Naive thymus-derived CD4-positive, alpha-beta T cell (primary cell): Measurements from ENCODE around the gene PXN. TPM values are rescaled to one million over a fixed set of nuclear protein-coding genes. Genes with fewer than 3 reads are reported as not detected.
A peak's percentile ranks its signal among the peaks of the same experiment; 100 is the strongest.
"Not testable (repeated sequence)": the region's sequence is repeated elsewhere in the genome, so short reads cannot be mapped to it uniquely, and the experiment has no call there.

Experiments used
- ATAC-seq: fragments of 150-1000 bp; cut with Tn5 transposase; 2 replicates; pipeline ENCODE4 v1.10.0; 2021; ENCODE audit warnings: mild to moderate bottlenecking, moderate library complexity
- CTCF ChIA-PET: fragments of 350-600 bp; sonication (Branson Sonifier 250); formaldehyde crosslinking; loops from one replicate; lab custom pipeline; 2021; ENCODE audit warnings: antibody characterized with exemption; lab: Charles Lee
- POLR2A ChIA-PET: fragments of 350-600 bp; sonication (Branson Sonifier 250); formaldehyde crosslinking; loops from one replicate; lab custom pipeline; 2021; ENCODE audit warnings: antibody characterized with exemption, inconsistent platforms; lab: Charles Lee
- DNase-seq, 9 donors: peaks; one replicate each; pipeline versions ENCODE4 v3.0.0 to v3.0.0-alpha.2; 2020 to 2022; ENCODE audit warnings: mixed read lengths in 1 of 9
- H3K27ac ChIP-seq: one replicate; pipeline ENCODE4 v1.7.0; 2013; ENCODE audit warnings: mild to moderate bottlenecking, low read depth, low read length, moderate library complexity
- H3K27me3 ChIP-seq, 2 donors: one replicate each; pipeline ENCODE4 v1.7.0; 2013; ENCODE audit warnings: low read length in 2 of 2, mild to moderate bottlenecking in 2 of 2, moderate library complexity in 2 of 2; ENCODE audit not compliant: control insufficient read depth in 2 of 2, insufficient read depth in 2 of 2
- H3K36me3 ChIP-seq, 3 experiments: 1 replicate in 2 of 3; 2 replicates in 1 of 3; pipeline ENCODE4 v1.7.0; 2013; ENCODE audit warnings: low read length in 3 of 3, mild to moderate bottlenecking in 3 of 3, moderate library complexity in 1 of 3; ENCODE audit not compliant: insufficient read depth in 3 of 3, control insufficient read depth in 2 of 3
- H3K4me1 ChIP-seq, 2 donors: one replicate each; pipeline ENCODE4 v1.7.0; 2013; ENCODE audit warnings: low read length in 2 of 2, mild to moderate bottlenecking in 2 of 2, moderate library complexity in 1 of 2; ENCODE audit not compliant: control insufficient read depth in 2 of 2, insufficient read depth in 2 of 2
- H3K4me3 ChIP-seq: 2 replicates; pipeline ENCODE4 v1.7.0; 2013; ENCODE audit warnings: mild to moderate bottlenecking, low read length
- H3K9me3 ChIP-seq, 3 experiments: 1 replicate in 2 of 3; 2 replicates in 1 of 3; pipeline ENCODE4 v1.7.0; 2013; ENCODE audit warnings: low read length in 3 of 3; ENCODE audit not compliant: control insufficient read depth in 2 of 3
- H3K27ac Mint-ChIP-seq, 9 donors: one replicate each; pipeline ENCODE4 v1.8.0; 2020 to 2022; ENCODE audit warnings: mixed read lengths in 9 of 9, mild to moderate bottlenecking in 8 of 9, moderate library complexity in 5 of 9, inconsistent platforms in 2 of 9
- H3K27me3 Mint-ChIP-seq, 5 donors: one replicate each; pipeline ENCODE4 v1.8.0; 2021 to 2022; ENCODE audit warnings: mixed read lengths in 5 of 5, mild to moderate bottlenecking in 1 of 5
- H3K36me3 Mint-ChIP-seq, 5 donors: one replicate each; pipeline ENCODE4 v1.8.0; 2020 to 2022; ENCODE audit warnings: mixed read lengths in 5 of 5, mild to moderate bottlenecking in 3 of 5, inconsistent platforms in 1 of 5
- H3K4me1 Mint-ChIP-seq, 7 donors: one replicate each; pipeline ENCODE4 v1.8.0; 2020 to 2022; ENCODE audit warnings: mixed read lengths in 7 of 7, mild to moderate bottlenecking in 3 of 7, inconsistent platforms in 1 of 7
- H3K4me3 Mint-ChIP-seq, 10 donors: one replicate each; pipeline ENCODE4 v1.8.0; 2020 to 2022; ENCODE audit warnings: mild to moderate bottlenecking in 10 of 10, mixed read lengths in 10 of 10, moderate library complexity in 6 of 10, inconsistent platforms in 2 of 10
- H3K9me3 Mint-ChIP-seq, 11 donors: one replicate each; pipeline ENCODE4 v1.8.0; 2020 to 2022; ENCODE audit warnings: mixed read lengths in 11 of 11, mild to moderate bottlenecking in 4 of 11, inconsistent platforms in 1 of 11, moderate library complexity in 1 of 11
- intact Hi-C, 2 donors: fragments of 100-400 bp; cut with micrococcal nuclease; formaldehyde crosslinking; loops; one replicate each; pipeline ENCODE4 v1.15.1; 2023
- polyA plus RNA-seq, 2 donors: library from polyadenylated mRNA; unstranded; fragments of 300-500 nt; fragmentation: Illumina TruSeq; gene quantifications; one replicate each; pipeline ENCODE4 v1.2.3, GENCODE V29; 2021
- total RNA-seq, 6 experiments: library from RNA in 5 of 6; stranded (reverse) in 5 of 6; gene quantifications; 1 replicate in 5 of 6; 2 replicates in 1 of 6; pipeline ENCODE4 v1.2.3 and lab custom pipeline; 2021 to 2026

Gene PXN
- total and polyA plus RNA-seq, 7 experiments from 2014 or later = 84.3 to 202 (median 114) TPM

GRCh38 chr12:120197542-120197887 lies 68.0 kb downstream of the PXN start:
- no peaks in the 10 kb centered on the region for H3K9me3 ChIP-seq
- ATAC-seq (no peak), DNase-seq (no peak)
- Mint-ChIP-seq H3K9me3 (peaks cover 0 to 6% (median 0%) of the 10 kb centered on the region in 11 donors), H3K27me3 (no peaks in the 10 kb centered on the region), H3K4me1 (peaks cover 29 to 65% (median 48%) of the 10 kb centered on the region in 7 donors), H3K27ac (peak overlapping the region in 3 of 9 donors; percentile 31 to 64 (median 45)), H3K36me3 (peaks cover 0 to 38% (median 13%) of the 10 kb centered on the region in 5 donors), H3K4me3 (peak overlapping the region in 1 of 10 donors; percentile 61)
- ChIA-PET POLR2A (interaction anchor here (0.7 to 10.5 kb wide), 7 partner anchors 9 to 273 kb away, joined by 3 to 182 read pairs (median 4); partner anchors contain the start of genes RAB35, RNU4-1 and RNU4-2), CTCF (no interaction called here)
- peaks cover 30 to 32% of the 10 kb centered on the region in 2 donors for H3K4me1 ChIP-seq
- no peak overlapping the region for H3K4me3 ChIP-seq
- no peak overlapping the region for H3K27ac ChIP-seq
- H3K36me3 ChIP-seq = peaks cover 21 to 46% (median 30%) of the 10 kb centered on the region in 3 experiments
- H3K27me3 ChIP-seq = no peaks in the 10 kb centered on the region
- intact Hi-C loops = loop anchor here in 1 of 2 donors (5.0 kb wide), 1 partner anchor 515 kb away; no protein-coding TSS in a partner anchor

- Mint-ChIP-seq H3K4me1 (peaks cover 28 to 62% (median 47%) of the 10 kb centered on the region in 7 donors), H3K4me3 (peak overlapping the region in 5 of 10 donors; percentile 13 to 61 (median 21)), H3K27ac (peak overlapping the region in 7 of 9 donors; percentile 8 to 73 (median 52)), H3K36me3 (peaks cover 0 to 38% (median 13%) of the 10 kb centered on the region in 5 donors)
- H3K27me3 ChIP-seq, H3K9me3 Mint-ChIP-seq, DNase-seq, CTCF ChIA-PET, H3K4me3 ChIP-seq, H3K9me3 ChIP-seq, ATAC-seq, H3K27ac ChIP-seq, H3K27me3 Mint-ChIP-seq: not testable (repeated sequence)
- POLR2A ChIA-PET = interaction anchor here (0.7 to 10.5 kb wide), 9 partner anchors 8 to 273 kb away, joined by 3 to 182 read pairs (median 4); partner anchors contain the start of genes RAB35, RNU4-1 and RNU4-2
- Histone ChIP-seq H3K36me3 (peaks cover 21 to 46% (median 30%) of the 10 kb centered on the region in 3 experiments), H3K4me1 (peaks cover 26 to 32% of the 10 kb centered on the region in 2 donors)
- intact Hi-C loops = loop anchor here in 1 of 2 donors (5.0 kb wide), 1 partner anchor 515 kb away; no protein-coding TSS in a partner anchor
Observed at GRCh38 chr12:120196817-120197541, 68.6 kb downstream of the PXN start.

DNA sequence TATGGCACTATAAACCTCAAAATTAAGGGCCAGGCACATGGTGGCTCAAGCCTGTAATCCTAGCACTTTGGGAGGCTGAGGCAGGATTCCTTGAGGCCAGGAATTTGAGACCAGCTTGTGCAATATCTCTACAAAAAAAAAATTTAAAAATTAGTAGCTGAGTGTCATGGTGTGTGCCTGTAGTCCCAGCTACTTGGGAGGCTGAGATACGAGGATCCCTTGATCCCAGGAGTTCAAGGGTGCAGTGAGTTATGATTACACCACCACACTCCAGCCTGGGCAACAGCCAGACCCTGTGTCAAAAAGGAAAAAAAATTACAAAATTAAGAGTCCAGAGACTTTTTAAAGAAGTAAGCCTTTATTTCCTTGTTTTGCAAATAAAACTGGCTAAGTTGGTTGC lies 69.2 kb downstream of the PXN start:
- CTCF ChIA-PET = no interaction called here
- POLR2A ChIA-PET = interaction anchor here (0.7 to 10.5 kb wide), 4 partner anchors 26 to 94 kb away, joined by 3 to 182 read pairs (median 4); partner anchors contain the start of genes RNU4-1 and RNU4-2
- Histone ChIP-seq H3K27ac (no peak overlapping the region), H3K36me3 (peaks cover 21 to 46% (median 30%) of the 10 kb centered on the region in 3 experiments), H3K4me3 (no peak overlapping the region), H3K4me1 (peaks cover 26 to 32% of the 10 kb centered on the region in 2 donors), H3K27me3 (no peaks in the 10 kb centered on the region), H3K9me3 (no peaks in the 10 kb centered on the region)
- Mint-ChIP-seq H3K4me1 (peaks cover 31 to 65% (median 48%) of the 10 kb centered on the region in 7 donors), H3K9me3 (peaks cover 0 to 6% (median 0%) of the 10 kb centered on the region in 11 donors), H3K27me3 (no peaks in the 10 kb centered on the region), H3K27ac (peak overlapping the region in 3 of 9 donors; percentile 87 to 93 (median 90)), H3K36me3 (peaks cover 0 to 40% (median 13%) of the 10 kb centered on the region in 5 donors), H3K4me3 (peak overlapping the region in 3 of 10 donors; percentile 29 to 88 (median 82))
- no peak for ATAC-seq
- intact Hi-C loops = loop anchor here in 1 of 2 donors (5.0 kb wide), 1 partner anchor 514 kb away; no protein-coding TSS in a partner anchor
- no peak for DNase-seq

- no peaks in the 10 kb centered on the region for H3K9me3 ChIP-seq
- POLR2A ChIA-PET = interaction anchor here (5.0 to 10.5 kb wide), 2 partner anchors 6 to 95 kb away, joined by 45 to 182 read pairs; partner anchors contain the start of genes RNU4-1, RNU4-2 and RPLP0
- peak within 1 kb of the TSS; percentile 82 to 96 (median 90) for H3K4me3 Mint-ChIP-seq
- intact Hi-C loops = loop anchor here (1.0 to 5.0 kb wide), 3 partner anchors 77 to 512 kb away; partner anchors contain the start of gene RAB35 (in 1 of the 2)
- peak within 1 kb of the TSS; percentile 87 to 95 (median 93) for H3K27ac Mint-ChIP-seq
- peaks cover 27 to 60% (median 44%) of the 10 kb centered on the region in 7 donors for H3K4me1 Mint-ChIP-seq
- no peaks in the 10 kb centered on the region for H3K27me3 Mint-ChIP-seq
- H3K27ac ChIP-seq = peak within 1 kb of the TSS; percentile 88
- H3K4me3 ChIP-seq = peak within 1 kb of the TSS; percentile 96
- ATAC-seq = peak; percentile 93
- peaks cover 0 to 4% (median 0%) of the 10 kb centered on the region in 11 donors for H3K9me3 Mint-ChIP-seq
- no peaks in the 10 kb centered on the region for H3K27me3 ChIP-seq
- H3K4me1 ChIP-seq = peaks cover 20 to 26% of the 10 kb centered on the region in 2 donors
- CTCF ChIA-PET = interaction anchor here (1.1 kb wide), 1 partner anchor 70 kb away, joined by 3 read pairs; the partner anchor contains the start of gene PXN
- peaks cover 0 to 39% (median 18%) of the 10 kb centered on the region in 5 donors for H3K36me3 Mint-ChIP-seq
- peaks cover 21 to 56% (median 30%) of the 10 kb centered on the region in 3 experiments for H3K36me3 ChIP-seq
- DNase-seq = peak; percentile 77 to 97 (median 89)
Observed at GRCh38 chr12:120194534-120195395, 70.8 kb downstream of the PXN start, which contains the start of gene GCN1. TSS of gene GCN1 (minus strand) at chr12:120194715. CDS start at chr12:120194697, 18 bp downstream.

GRCh38 chr12:120194226-120194533 lies 71.3 kb downstream of the PXN start:
- Histone ChIP-seq H3K4me1 (peaks cover 14 to 20% of the 10 kb centered on the region in 2 donors), H3K36me3 (peaks cover 17 to 55% (median 24%) of the 10 kb centered on the region in 3 experiments), H3K27ac (peak overlapping the region; percentile 88), H3K9me3 (no peaks in the 10 kb centered on the region), H3K27me3 (no peaks in the 10 kb centered on the region), H3K4me3 (peak overlapping the region; percentile 96)
- intact Hi-C loops = loop anchor here (1.0 kb wide), 2 partner anchors 77 to 78 kb away; partner anchors contain the start of gene RAB35 (in 1 of the 2)
- CTCF ChIA-PET = interaction anchor here (1.2 kb wide), 1 partner anchor 71 kb away, joined by 4 read pairs; the partner anchor contains the start of gene PXN
- DNase-seq (peak in 1 of 9 donors; percentile 10), ATAC-seq (no peak)
- H3K4me1 Mint-ChIP-seq = peaks cover 22 to 54% (median 39%) of the 10 kb centered on the region in 7 donors
- peaks cover 0 to 3% (median 0%) of the 10 kb centered on the region in 11 donors for H3K9me3 Mint-ChIP-seq
- H3K27me3 Mint-ChIP-seq = no peaks in the 10 kb centered on the region
- POLR2A ChIA-PET = interaction anchor here (1.2 to 10.5 kb wide), 4 partner anchors 7 to 96 kb away, joined by 3 to 182 read pairs (median 24); partner anchors contain the start of genes RNU4-1, RNU4-2 and RPLP0
- H3K4me3 Mint-ChIP-seq = peak overlapping the region; percentile 82 to 96 (median 90)
- H3K27ac Mint-ChIP-seq = peak overlapping the region; percentile 83 to 94 (median 92)
- peaks cover 0 to 34% (median 15%) of the 10 kb centered on the region in 5 donors for H3K36me3 Mint-ChIP-seq
